Activated CD4-positive, CD25-positive, alpha-beta regulatory T cell (primary cell): Measurements from ENCODE around the gene CXCL5.
"Not testable (repeated sequence)": the region's sequence is repeated elsewhere in the genome, so short reads cannot be mapped to it uniquely, and the experiment has no call there.

Experiments
- DNase-seq, 4 experiments: peaks; one replicate each; lab custom pipeline; 2025; lab: John Stamatoyannopoulos, UW

CXCL5 gene

GRCh38 chr4:74015126-74015780 lies 16.8 kb upstream of the CXCL5 start:
- no peak for DNase-seq

DNA sequence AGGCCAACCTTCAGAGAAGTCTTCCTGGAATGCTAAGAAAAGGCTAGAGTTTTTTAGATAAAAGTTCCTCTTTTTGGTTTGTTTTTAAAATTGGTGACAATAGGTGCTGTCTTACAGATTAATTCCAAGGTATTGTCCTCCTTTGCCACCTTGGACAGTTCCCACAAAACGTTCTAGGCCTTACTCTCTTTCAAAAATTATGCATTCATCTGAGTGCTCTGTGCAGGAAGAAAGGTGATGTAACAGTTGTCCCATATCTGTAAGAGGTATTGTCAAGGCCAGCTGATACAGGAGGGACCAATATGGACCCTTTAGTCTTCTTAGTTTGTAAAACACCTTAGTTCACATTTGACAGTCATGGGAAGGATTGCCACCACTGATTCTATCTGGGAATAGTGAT lies 15.9 kb upstream of the CXCL5 start:
- no peak for DNase-seq

GRCh38 chr4:74013264-74013663 lies 14.8 kb upstream of the CXCL5 start:
- no peak for DNase-seq

DNA sequence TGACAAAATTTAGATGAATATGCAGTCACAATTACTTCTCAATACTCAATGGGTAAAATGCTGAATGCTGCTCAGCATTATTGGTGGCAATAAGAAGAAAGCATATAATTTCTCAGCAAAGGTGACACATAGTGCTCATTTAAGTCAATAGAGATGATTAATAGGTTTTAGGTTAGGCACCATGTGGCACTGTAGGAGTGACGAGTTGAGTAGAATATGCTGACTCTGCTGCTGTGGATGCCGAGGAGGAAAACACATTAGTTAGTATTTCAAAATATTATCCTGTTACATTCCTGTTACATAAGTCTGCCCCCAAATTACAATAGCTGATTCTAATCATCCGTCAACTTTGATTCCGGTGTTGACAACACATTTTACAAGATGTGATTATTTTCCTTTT lies 13.7 kb upstream of the CXCL5 start:
- DNase-seq, result no peak

DNA sequence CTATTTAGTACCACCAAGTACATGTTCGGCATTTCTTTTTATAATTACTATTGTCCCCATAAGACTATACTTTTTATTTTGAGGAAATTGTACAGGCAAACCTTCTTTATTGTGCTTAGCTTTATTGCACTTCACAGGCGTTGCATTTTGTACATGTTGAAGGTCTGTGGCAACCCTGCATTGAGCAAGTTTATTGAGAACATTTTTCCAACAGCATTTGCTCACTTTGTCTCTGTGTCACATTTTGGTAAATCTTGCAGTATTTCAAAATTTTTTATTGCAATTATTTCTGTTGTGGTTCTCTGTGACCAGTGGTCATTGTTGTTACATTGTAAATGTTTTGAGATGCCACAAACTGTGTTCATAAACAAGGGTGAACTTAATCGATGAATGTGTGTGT lies 10.8 kb upstream of the CXCL5 start:
- no peak for DNase-seq

DNA sequence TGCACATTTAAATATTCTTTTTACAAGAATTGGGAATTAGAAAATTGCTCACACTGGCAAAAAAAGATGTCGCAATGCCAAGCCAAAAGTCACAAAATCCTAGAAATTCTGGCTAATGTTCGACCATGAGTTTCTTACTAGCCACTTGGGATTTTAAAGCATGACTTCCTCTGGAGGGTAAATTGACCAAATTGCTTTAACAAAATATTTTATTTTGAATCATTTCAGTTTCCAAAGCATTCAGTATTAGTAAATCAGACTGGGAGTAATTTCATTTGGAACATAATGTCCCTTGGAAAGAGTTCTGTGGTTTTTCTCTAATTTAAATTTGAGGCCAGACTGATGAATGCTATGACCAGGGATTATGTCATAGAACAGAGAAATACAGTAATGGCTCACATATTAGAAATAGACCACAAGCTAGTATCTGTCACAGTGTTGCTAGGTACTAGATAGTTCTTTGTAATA lies 7.6 kb upstream of the CXCL5 start:
- no peak for DNase-seq

DNA sequence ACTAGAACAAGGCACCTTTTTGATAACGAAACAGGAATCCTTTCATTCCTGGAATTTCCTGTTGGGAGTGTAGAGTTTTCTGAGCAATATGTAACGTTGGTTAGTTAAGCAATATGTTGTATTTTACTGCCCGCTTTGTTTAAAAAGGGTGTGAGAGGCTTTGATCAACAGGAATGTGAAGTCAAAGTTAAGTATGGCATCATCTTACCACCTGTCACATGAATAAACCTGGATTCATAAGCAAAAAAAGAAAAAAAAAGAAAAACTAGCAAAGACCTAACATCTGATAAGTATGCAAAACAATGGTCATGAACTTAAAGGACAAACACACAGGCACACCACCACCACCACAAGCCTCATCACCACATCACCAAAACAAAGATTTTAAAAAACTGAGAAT lies 7.1 kb upstream of the CXCL5 start:
- no peak for DNase-seq

- no peak for DNase-seq
These were observed 6.2 kb upstream of the CXCL5 start for GRCh38 chr4:74004668-74005067.

- no peak for DNase-seq
These were observed 1.8 kb upstream of the CXCL5 start for GRCh38 chr4:74000301-74000700.

DNA sequence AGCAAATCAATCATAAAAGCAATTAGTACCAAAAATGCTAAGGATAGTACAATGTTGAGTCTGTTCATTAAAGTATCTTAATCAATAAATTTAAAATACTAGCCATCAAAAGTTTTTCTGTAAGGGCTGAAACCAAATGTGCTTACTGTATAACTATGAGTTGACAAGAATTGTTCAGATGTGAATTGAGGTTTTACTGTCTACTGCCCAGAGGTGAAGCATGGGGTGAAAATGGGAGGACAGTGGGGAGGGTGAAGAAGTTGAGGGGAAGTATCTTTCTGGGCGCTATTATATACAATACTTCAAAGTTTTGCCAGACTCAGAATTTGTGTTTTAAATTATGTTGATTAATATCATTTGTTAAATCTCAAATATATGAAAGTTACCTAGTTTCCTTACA lies 6.4 kb downstream of the CXCL5 start:
- no peak for DNase-seq

GRCh38 chr4:73991742-73992000 lies 6.8 kb downstream of the CXCL5 start:
- DNase-seq, result no peak

- no peak for DNase-seq
These were observed 7.3 kb downstream of the CXCL5 start for GRCh38 chr4:73990988-73991741.

- DNase-seq, result no peak
These were observed 8.5 kb downstream of the CXCL5 start for GRCh38 chr4:73989928-73990327.

- DNase-seq, result no peak
These were observed 9.4 kb downstream of the CXCL5 start for GRCh38 chr4:73989031-73989430.

DNA sequence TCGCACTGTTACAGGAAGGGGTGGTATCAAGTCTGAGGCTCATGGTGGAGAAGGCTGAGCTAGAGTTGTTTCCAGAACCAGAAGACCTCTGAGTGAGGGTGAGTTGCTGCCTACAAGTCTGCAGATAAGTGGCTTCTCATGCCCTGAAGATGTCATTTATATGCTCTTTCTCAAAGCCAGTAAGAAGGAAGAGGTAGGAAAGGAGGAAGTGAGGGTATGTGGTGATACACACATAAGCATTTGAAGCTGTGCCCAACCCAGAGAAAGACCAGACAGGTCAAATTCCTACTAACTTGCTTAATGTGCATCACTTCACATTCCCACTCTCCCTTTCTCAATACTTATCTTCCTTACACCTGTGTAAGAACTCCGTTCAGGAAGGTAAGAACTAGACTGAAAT lies 10.4 kb downstream of the CXCL5 start, which contains the start of gene PPBP:
Gene PPBP (minus strand): TSS at position 130 of the 400 bp plus-strand sequence. CDS start 87 bp downstream, at position 43.
- no peak for DNase-seq

GRCh38 chr4:73985528-73985852 lies 13.0 kb downstream of the CXCL5 start:
- DNase-seq, result no peak

GRCh38 chr4:73984736-73985527 lies 13.5 kb downstream of the CXCL5 start:
- no peak for DNase-seq

- DNase-seq, result not testable (repeated sequence)
These were observed 17.3 kb downstream of the CXCL5 start for GRCh38 chr4:73981175-73981574.

GRCh38 chr4:73979407-73979957 lies 19.0 kb downstream of the CXCL5 start:
- DNase-seq, result no peak

GRCh38 chr4:73978886-73979285 lies 19.6 kb downstream of the CXCL5 start:
- no peak for DNase-seq

- no peak for DNase-seq
These were observed 21.8 kb downstream of the CXCL5 start for GRCh38 chr4:73976716-73977115.

- no peak for DNase-seq
These were observed 22.3 kb downstream of the CXCL5 start for GRCh38 chr4:73976217-73976616.

GRCh38 chr4:73974352-73974751 lies 24.1 kb downstream of the CXCL5 start:
- no peak for DNase-seq
